Measurements from ENCODE around the gene TM4SF20. TPM values are rescaled to one million over a fixed set of nuclear protein-coding genes. Genes with fewer than 3 reads are reported as not detected.

TM4SF20 gene
- total RNA-seq, 6 experiments from 2014 or later, result not detected

DNA sequence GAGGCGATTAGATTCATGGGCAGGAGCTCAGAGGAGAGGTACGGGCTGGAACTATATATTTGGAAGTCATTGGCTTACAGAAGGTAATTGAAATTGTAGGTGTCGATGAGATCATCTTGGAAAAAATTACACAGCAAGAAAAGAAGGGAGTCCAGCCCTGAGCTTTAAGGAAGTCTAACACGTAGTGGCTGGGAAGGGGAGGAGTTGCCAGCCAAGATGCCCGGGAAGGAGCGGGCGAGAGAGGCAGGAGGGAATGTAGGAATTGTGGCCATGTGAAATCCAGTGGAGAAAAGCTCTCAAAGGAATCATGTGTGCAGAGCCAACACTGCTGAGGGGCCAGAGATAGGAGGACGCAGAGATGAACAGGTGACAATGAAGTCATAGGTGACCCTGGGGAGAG lies 34.3 kb upstream of the TM4SF20 start:
- no peaks in the 10 kb centered on the region for H3K9me3 ChIP-seq

DNA sequence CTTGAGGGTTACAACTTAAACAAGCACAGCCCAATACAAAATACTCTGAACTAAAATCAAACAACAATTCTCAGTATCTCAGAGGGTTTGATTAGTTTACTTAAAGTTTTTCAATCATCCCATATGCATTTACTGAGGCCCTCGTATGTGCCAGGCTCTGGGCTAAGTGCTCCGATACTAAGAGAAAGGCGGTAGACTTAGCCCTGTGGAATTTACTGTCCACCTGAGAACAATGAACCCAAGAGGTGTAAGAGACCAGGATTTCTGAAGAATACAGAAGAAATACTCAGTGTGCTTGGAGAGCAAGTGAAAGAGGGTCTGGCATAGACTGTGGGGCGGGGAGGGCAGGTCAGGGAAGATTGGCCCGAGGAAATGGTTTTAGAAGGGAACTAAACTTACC lies 33.8 kb upstream of the TM4SF20 start:
- H3K27ac ChIP-seq, result no peak overlapping the region
- no peak for DNase-seq
- intact Hi-C loops (cut with DNase I), result no loop called here
- H3K36me3 ChIP-seq, result no peaks in the 10 kb centered on the region
- ATAC-seq, result no peak
- H3K9me3 ChIP-seq, result no peaks in the 10 kb centered on the region
- no peak overlapping the region for H3K4me3 ChIP-seq
- H3K27me3 ChIP-seq, result no peaks in the 10 kb centered on the region
- no peak for TF ChIP-seq POLR2A (IDR thresholded peaks at IDR 0.05)
- TF ChIP-seq, protein P1, sequence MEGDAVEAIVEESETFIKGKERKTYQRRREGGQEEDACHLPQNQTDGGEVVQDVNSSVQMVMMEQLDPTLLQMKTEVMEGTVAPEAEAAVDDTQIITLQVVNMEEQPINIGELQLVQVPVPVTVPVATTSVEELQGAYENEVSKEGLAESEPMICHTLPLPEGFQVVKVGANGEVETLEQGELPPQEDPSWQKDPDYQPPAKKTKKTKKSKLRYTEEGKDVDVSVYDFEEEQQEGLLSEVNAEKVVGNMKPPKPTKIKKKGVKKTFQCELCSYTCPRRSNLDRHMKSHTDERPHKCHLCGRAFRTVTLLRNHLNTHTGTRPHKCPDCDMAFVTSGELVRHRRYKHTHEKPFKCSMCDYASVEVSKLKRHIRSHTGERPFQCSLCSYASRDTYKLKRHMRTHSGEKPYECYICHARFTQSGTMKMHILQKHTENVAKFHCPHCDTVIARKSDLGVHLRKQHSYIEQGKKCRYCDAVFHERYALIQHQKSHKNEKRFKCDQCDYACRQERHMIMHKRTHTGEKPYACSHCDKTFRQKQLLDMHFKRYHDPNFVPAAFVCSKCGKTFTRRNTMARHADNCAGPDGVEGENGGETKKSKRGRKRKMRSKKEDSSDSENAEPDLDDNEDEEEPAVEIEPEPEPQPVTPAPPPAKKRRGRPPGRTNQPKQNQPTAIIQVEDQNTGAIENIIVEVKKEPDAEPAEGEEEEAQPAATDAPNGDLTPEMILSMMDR (IDR thresholded peaks at IDR 0.05), result no peak
- 71% methylated on average over 5 of the region's 5 CpGs for WGBS (ENCODE audit: insufficient coverage, low coverage, low lambda C conversion rate, missing lambda C conversion rate)
- H3K4me1 ChIP-seq, result peaks cover 0 to 11% (median 0%) of the 10 kb centered on the region in 4 donors

More for the DNA sequence above, 34.3 kb upstream of the TM4SF20 start:
- DNase-seq (no peak), ATAC-seq (no peak)
- intact Hi-C loops (cut with DNase I), result no loop called here
- no peaks in the 10 kb centered on the region for H3K27me3 ChIP-seq
- H3K27ac ChIP-seq, result no peak overlapping the region
- no peaks in the 10 kb centered on the region for H3K36me3 ChIP-seq
- TF ChIP-seq, protein P1 (IDR thresholded peaks at IDR 0.05), result no peak
- no peak for TF ChIP-seq POLR2A (IDR thresholded peaks at IDR 0.05)
- no peak overlapping the region for H3K4me3 ChIP-seq
- 69% methylated on average over 8 of the region's 8 CpGs for WGBS (ENCODE audit: insufficient coverage, low coverage, low lambda C conversion rate, missing lambda C conversion rate)
- peaks cover 0 to 11% (median 0%) of the 10 kb centered on the region in 4 donors for H3K4me1 ChIP-seq

DNA sequence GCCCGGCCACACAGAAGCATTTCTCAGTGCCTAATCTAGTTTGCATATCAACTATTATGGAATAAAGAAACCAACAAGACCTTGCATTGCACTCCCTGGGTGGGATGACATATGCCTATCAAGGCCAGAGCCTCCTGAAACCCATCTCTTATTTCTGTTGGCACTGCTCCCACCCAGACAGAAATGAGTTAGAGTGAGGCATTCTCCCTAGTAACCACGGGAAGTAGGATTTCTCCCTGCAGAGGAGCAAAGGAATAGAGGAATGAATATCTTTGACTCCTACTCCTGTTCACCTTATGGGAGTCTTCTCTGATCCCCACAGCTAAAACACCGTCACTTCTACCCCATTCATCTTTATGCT lies 32.9 kb upstream of the TM4SF20 start:
- ATAC-seq (no peak), DNase-seq (no peak)
- Histone ChIP-seq H3K4me1 (peaks cover 0 to 12% (median 0%) of the 10 kb centered on the region in 4 donors), H3K4me3 (no peak overlapping the region), H3K36me3 (no peaks in the 10 kb centered on the region), H3K9me3 (no peaks in the 10 kb centered on the region), H3K27ac (no peak overlapping the region), H3K27me3 (no peaks in the 10 kb centered on the region)
- intact Hi-C loops (cut with DNase I), result no loop called here
- TF ChIP-seq, protein P1 (IDR thresholded peaks at IDR 0.05), result no peak
- TF ChIP-seq POLR2A (IDR thresholded peaks at IDR 0.05), result no peak
- WGBS (ENCODE audit: insufficient coverage, low coverage, low lambda C conversion rate, missing lambda C conversion rate), result 90% methylated on average over 2 of the region's 3 CpGs

DNA sequence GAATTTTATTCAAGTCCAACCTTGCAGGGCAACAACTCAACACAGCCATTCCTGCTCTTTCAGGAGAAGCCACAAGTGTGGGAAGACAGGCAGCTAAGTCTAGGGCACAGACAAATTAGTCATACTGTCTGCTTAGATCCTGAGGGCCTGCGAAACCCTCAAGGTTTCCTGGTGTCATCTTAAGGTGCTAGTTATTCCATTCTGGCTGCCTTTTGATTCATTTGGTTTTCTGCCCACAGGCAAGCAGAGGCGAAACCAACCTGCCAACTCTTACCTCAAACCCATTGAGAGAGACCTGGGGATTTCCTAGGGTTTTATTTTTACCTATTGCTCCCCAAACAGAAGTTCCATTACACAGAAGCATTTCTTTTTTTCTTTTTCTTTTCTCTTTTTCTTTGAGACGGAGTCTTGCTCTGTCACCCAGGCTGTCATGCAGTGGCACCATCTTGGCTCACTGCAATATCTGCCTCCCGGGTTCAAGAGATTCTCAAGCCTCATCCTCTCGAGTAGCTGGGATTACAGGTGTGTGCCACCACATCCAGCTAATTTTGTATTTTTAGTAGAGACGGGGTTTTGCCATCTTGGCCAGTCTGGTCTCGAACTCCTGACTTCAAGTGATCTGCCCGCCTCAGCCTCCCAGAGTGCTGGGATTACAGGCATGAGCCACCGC lies 32.3 kb upstream of the TM4SF20 start:
- H3K4me1 ChIP-seq, result peaks cover 0 to 17% (median 3%) of the 10 kb centered on the region in 4 donors
- no peaks in the 10 kb centered on the region for H3K27me3 ChIP-seq
- no peak for TF ChIP-seq POLR2A (IDR thresholded peaks at IDR 0.05)
- TF ChIP-seq, protein P1 (IDR thresholded peaks at IDR 0.05), result no peak
- no peaks in the 10 kb centered on the region for H3K9me3 ChIP-seq
- WGBS (ENCODE audit: insufficient coverage, low coverage, low lambda C conversion rate, missing lambda C conversion rate), result 93% methylated on average over 8 of the region's 9 CpGs
- ATAC-seq (no peak), DNase-seq (no peak)
- intact Hi-C loops (cut with DNase I), result no loop called here
- H3K27ac ChIP-seq, result no peak overlapping the region
- H3K4me3 ChIP-seq, result no peak overlapping the region
- no peaks in the 10 kb centered on the region for H3K36me3 ChIP-seq
